ENCODE data around the gene CPEB4. TPM values are rescaled to one million over a fixed set of nuclear protein-coding genes. Genes with fewer than 3 reads are reported as not detected.

The CPEB4 gene
- total and polyA plus RNA-seq, 2 experiments from 2014 or later = 6.2 to 11.6 TPM

- Histone ChIP-seq H3K36me3 (ENCODE audit: low read depth) (no peaks in the 10 kb centered on the region), H2AFZ (no peak overlapping the region), H3K4me1 (ENCODE audit: insufficient read depth) (peaks cover 10% of the 10 kb centered on the region), H3K9me3 (ENCODE audit: low read depth) (no peaks in the 10 kb centered on the region), H3F3A (ENCODE audit: insufficient read depth) (0 out of 2 replicates have a peak, but pooled peaks cover 12% of the 10 kb centered on the region), H3K9me2 (ENCODE audit: insufficient read depth) (no peaks in the 10 kb centered on the region), H4K20me1 (ENCODE audit: insufficient read depth) (no peaks in the 10 kb centered on the region), H3K9ac (no peak overlapping the region), H3K27ac (no peak overlapping the region), H3K27me3 (replicated peaks; ENCODE audit: insufficient read depth) (no peaks in the 10 kb centered on the region), H3K4me3 (no peak overlapping the region), H3K4me2 (ENCODE audit: unreplicated experiment) (no peak overlapping the region), H3K79me2 (ENCODE audit: insufficient read depth) (peaks cover 99% of the 10 kb centered on the region)
- no peak for DNase-seq
- TF ChIP-seq EZH2 (IDR thresholded peaks at IDR 0.05; ENCODE audit: insufficient read depth, poor library complexity, severe bottlenecking) (no peak), EZH2phosphoT487 (IDR thresholded peaks at IDR 0.05; ENCODE audit: insufficient read depth, low read depth) (no peak)
- in situ Hi-C loops (cut with MboI) = no loop called here
- whole genome bisulfite sequencing, 2 experiments (ENCODE audit: low coverage in 1 of 2, low lambda C conversion rate in 2 of 2, missing lambda C conversion rate in 2 of 2) = 97 to 98% methylated on average over 1 of the region's 1 CpG
These were observed 16.0 kb downstream of the CPEB4 start for GRCh38 chr5:173904151-173904550.

- Histone ChIP-seq H2AFZ (no peak overlapping the region), H3K79me2 (ENCODE audit: insufficient read depth) (peaks cover 98% of the 10 kb centered on the region), H3K4me3 (no peak overlapping the region), H3K9me3 (ENCODE audit: low read depth) (no peaks in the 10 kb centered on the region), H3K4me1 (ENCODE audit: insufficient read depth) (peaks cover 10% of the 10 kb centered on the region), H3K4me2 (ENCODE audit: unreplicated experiment) (no peak overlapping the region), H3F3A (ENCODE audit: insufficient read depth) (0 out of 2 replicates have a peak, but pooled peaks cover 12% of the 10 kb centered on the region), H3K27ac (peak overlapping the region; percentile 28; the same call in 1 of the 2 replicates), H3K27me3 (replicated peaks; ENCODE audit: insufficient read depth) (no peaks in the 10 kb centered on the region), H3K9me2 (ENCODE audit: insufficient read depth) (no peaks in the 10 kb centered on the region), H3K9ac (no peak overlapping the region), H3K36me3 (ENCODE audit: low read depth) (0 out of 2 replicates have a peak, but pooled peaks cover 6% of the 10 kb centered on the region), H4K20me1 (ENCODE audit: insufficient read depth) (no peaks in the 10 kb centered on the region)
- 96 to 97% methylated on average over 1 of the region's 1 CpG for WGBS, 2 experiments (ENCODE audit: low coverage in 1 of 2, low lambda C conversion rate in 2 of 2, missing lambda C conversion rate in 2 of 2)
- no peak for DNase-seq
- in situ Hi-C loops (cut with MboI) = no loop called here
- TF ChIP-seq EZH2phosphoT487 (IDR thresholded peaks at IDR 0.05; ENCODE audit: insufficient read depth, low read depth) (no peak), EZH2 (IDR thresholded peaks at IDR 0.05; ENCODE audit: insufficient read depth, poor library complexity, severe bottlenecking) (no peak)
These were observed 19.1 kb downstream of the CPEB4 start for GRCh38 chr5:173907284-173907683.

GRCh38 chr5:173907686-173908371 is 19.7 kb downstream of the CPEB4 start:
- Histone ChIP-seq H3K9me2 (ENCODE audit: insufficient read depth) (no peaks in the 10 kb centered on the region), H3K4me3 (no peak overlapping the region), H3F3A (ENCODE audit: insufficient read depth) (0 out of 2 replicates have a peak, but pooled peaks cover 12% of the 10 kb centered on the region), H3K27ac (peak overlapping the region; percentile 28; the same call in 1 of the 2 replicates), H3K4me2 (ENCODE audit: unreplicated experiment) (no peak overlapping the region), H3K9ac (no peak overlapping the region), H3K4me1 (ENCODE audit: insufficient read depth) (peaks cover 10% of the 10 kb centered on the region), H3K79me2 (ENCODE audit: insufficient read depth) (peaks cover 96% of the 10 kb centered on the region), H3K36me3 (ENCODE audit: low read depth) (0 out of 2 replicates have a peak, but pooled peaks cover 6% of the 10 kb centered on the region), H2AFZ (no peak overlapping the region), H3K9me3 (ENCODE audit: low read depth) (no peaks in the 10 kb centered on the region), H3K27me3 (replicated peaks; ENCODE audit: insufficient read depth) (no peaks in the 10 kb centered on the region), H4K20me1 (ENCODE audit: insufficient read depth) (no peaks in the 10 kb centered on the region)
- TF ChIP-seq EZH2 (IDR thresholded peaks at IDR 0.05; ENCODE audit: insufficient read depth, poor library complexity, severe bottlenecking) = no peak
- no peak for TF ChIP-seq EZH2phosphoT487 (IDR thresholded peaks at IDR 0.05; ENCODE audit: insufficient read depth, low read depth)
- in situ Hi-C loops (cut with MboI) = no loop called here
- peak; percentile 78 for DNase-seq
- WGBS, 2 experiments (ENCODE audit: low coverage in 1 of 2, low lambda C conversion rate in 2 of 2, missing lambda C conversion rate in 2 of 2) = 65 to 67% methylated on average over 3 of the region's 3 CpGs

- Histone ChIP-seq H3K79me2 (ENCODE audit: insufficient read depth) (peaks cover 96% of the 10 kb centered on the region), H3K9ac (no peak overlapping the region), H2AFZ (no peak overlapping the region), H3F3A (ENCODE audit: insufficient read depth) (0 out of 2 replicates have a peak, but pooled peaks cover 12% of the 10 kb centered on the region), H3K9me2 (ENCODE audit: insufficient read depth) (no peaks in the 10 kb centered on the region), H3K27me3 (replicated peaks; ENCODE audit: insufficient read depth) (no peaks in the 10 kb centered on the region), H3K9me3 (ENCODE audit: low read depth) (no peaks in the 10 kb centered on the region), H3K4me1 (ENCODE audit: insufficient read depth) (peaks cover 10% of the 10 kb centered on the region), H4K20me1 (ENCODE audit: insufficient read depth) (no peaks in the 10 kb centered on the region), H3K4me3 (no peak overlapping the region), H3K4me2 (ENCODE audit: unreplicated experiment) (no peak overlapping the region), H3K36me3 (ENCODE audit: low read depth) (0 out of 2 replicates have a peak, but pooled peaks cover 6% of the 10 kb centered on the region), H3K27ac (no peak overlapping the region)
- TF ChIP-seq EZH2phosphoT487 (IDR thresholded peaks at IDR 0.05; ENCODE audit: insufficient read depth, low read depth) = no peak
- TF ChIP-seq EZH2 (IDR thresholded peaks at IDR 0.05; ENCODE audit: insufficient read depth, poor library complexity, severe bottlenecking) = no peak
- no peak for DNase-seq
- in situ Hi-C loops (cut with MboI) = no loop called here
- 31 to 40% methylated on average over 3 of the region's 3 CpGs for WGBS, 2 experiments (ENCODE audit: low coverage in 1 of 2, low lambda C conversion rate in 2 of 2, missing lambda C conversion rate in 2 of 2)
These were observed 21.1 kb downstream of the CPEB4 start for GRCh38 chr5:173909199-173909598.

All from GM23248 (cell line).